NCI-H1105 treated with DMSO at 0.1 percent for 48 hours (cell line): ENCODE results near the gene IGSF9B.

Source experiments
- DNase-seq: peaks from one replicate; lab custom pipeline; 2025; lab: John Stamatoyannopoulos, UW

The IGSF9B gene

GRCh38 chr11:133938166-133938565 is 18.6 kb downstream of the IGSF9B start:
- no peak for DNase-seq

- DNase-seq = no peak
Measured at GRCh38 chr11:133937468-133937867, 19.3 kb downstream of the IGSF9B start.

- no peak for DNase-seq
Measured at GRCh38 chr11:133937015-133937414, 19.8 kb downstream of the IGSF9B start.

DNA sequence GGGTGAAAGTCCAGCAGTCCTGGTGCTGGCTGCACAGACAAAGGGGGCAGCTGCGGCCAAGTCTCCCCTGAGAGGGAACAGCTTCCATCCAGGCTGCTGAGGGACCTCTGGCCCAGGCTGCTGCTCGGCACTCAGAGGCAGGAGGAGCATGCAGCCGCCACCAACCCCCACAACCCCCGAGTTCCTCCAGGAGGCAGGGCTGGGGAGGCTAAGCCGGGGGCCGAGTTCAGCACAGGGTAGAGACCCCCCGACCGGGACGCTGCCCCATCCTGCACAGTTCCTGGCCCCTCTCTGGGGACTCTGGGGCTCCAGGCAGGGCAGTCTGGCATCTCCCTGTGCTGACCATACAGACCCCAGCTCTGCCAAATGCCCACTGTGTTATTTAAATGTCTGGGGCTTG is 20.2 kb downstream of the IGSF9B start:
- DNase-seq = no peak

DNA sequence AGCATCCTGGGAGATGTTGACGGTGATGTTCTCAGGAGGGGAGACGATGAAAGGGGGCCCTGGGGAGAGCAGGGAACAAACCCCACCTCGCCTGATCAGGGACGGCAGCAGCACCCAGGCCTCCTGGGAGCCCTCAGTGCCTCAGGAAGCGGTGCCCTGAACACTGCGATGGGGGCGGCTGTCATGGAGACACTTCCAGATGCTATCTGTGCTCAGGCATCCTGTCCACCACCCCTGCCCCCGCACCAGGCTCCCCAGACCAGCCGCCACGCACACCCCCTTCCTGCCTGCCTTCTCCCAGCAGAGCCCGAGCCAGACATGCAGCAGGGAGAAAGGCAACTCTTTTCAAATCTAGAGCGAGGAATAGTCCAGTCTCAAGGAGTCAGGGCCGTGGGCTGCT is 20.6 kb downstream of the IGSF9B start:
- DNase-seq = no peak

- DNase-seq = no peak
Measured at GRCh38 chr11:133935551-133935910, 21.2 kb downstream of the IGSF9B start.

DNA sequence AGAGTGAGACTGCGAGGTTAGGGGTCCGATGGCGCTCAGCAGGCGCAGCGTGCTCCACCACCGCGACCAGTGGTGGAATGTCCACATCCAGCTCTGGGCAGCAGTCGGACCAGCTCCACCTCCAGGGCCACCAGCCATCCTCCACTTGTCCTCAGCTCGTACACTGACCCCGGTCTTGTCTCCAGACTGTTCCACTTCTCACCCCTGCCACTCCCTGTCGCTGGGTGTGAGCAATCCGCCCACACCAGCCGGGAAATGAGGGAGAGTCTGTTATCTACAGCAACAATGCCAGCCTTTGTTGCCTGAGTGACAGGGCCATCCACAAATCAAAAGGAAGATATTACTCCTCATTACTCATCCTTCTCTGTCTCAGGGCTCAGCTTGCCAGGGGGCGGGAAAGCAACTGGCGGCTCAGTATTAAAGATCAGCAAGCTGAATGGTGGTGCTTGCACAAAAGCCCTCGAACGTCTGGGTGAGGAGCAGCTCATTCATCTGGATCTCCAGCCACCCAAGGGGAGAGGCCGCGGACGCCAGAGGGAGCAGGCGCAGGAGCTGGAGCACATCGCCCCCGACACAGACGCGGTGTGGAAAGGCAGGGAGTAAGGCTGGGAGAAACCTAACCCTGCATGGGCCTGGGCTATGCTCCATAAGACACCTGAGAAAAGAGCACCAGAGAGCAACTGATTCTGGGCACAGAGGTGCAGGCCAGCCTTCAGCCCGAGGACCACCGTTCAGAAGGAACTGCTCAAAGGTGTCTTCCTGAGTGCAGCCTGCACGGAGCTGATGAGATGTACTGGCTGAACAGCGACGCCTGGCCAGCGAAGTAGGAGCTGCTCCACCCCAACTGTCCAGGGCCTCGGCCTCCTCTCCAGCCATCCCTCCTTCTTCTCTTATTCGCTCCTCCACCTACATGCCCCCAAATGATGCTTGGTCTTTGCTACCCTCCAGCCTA is 21.9 kb downstream of the IGSF9B start:
- DNase-seq = no peak

DNA sequence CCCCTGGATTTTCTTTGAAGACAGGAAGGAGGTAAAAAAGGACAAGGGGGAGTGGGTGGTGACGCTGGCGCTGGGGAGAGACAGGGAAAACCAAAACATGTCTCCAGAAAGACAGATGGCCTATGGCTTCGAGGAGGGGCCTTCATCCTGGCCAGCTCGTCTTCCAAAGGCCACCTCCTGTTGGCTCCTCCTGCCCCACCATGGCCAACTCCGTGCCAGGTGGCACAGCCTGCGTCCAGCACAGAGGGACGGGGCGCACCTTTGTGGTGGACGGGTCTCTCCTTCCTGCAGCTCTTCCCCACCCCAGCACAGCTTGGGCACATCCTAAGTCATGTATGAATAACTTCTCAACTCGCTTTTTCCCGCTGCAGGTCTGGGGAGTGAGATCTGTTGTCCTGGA is 22.7 kb downstream of the IGSF9B start:
- no peak for DNase-seq

DNA sequence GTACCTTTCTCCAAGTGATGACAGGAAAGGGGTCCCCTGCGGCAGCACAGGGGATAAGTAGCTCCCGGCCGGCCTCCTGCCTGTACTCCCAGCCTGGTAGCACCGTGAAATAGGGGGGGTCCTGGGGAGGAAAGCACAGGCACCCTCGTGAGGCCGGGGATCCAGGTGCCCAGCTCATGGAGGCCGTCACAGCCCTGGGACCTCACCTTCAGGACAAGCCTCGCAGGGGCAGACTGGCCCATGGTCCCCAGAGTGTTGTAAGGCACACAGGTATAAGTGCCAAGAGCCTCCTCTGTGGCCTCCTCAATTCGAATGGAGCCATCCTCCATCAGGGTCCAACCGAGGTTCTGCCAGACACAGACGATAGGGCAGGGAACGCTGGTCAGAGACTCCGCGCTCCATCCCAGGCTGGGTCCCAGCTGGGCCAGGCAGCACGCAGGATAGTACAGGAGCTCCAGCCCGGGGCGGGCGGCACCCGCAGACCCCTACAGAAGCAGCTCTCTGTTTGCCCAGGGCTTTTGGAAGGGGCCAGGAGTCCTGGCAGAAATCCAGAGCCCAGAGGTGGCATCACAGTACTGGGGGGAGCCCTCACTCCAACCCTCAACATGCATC is 25.2 kb downstream of the IGSF9B start:
- no peak for DNase-seq

GRCh38 chr11:133930767-133931448 is 25.9 kb downstream of the IGSF9B start:
- DNase-seq = no peak

DNA sequence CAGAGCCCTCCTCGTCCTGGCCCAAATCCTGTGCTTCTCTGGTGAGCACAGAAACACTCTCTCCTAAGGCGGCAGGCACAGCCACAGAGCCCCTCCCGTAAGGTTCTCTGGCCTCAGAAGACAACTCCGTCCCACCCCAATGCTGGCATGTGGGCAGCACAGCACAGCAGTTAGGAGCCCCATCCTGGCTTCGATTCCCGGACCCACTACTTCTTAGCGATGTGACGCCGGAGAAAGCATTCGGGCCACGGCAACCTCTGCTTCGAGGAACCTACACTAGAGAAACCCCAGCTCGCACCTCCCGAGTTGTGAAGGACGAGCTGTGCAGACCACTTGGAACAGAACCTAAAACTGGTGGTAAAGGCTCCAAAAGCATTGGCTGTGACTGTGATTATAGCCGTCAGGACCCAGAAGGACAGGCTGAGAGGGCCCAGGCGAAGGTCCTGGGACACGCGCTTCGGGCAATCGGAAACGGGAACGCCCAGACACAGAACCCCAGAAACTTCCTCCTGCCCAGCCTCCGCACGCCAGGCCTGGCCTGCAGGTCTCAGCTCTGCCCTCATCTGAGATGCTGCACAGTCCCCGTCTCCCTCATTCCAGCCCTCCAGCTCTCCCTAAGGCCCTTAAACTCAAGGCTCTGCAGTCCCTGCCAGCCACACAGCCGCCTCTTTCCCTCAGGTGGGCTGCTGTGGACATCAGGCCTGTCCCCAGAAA is 26.6 kb downstream of the IGSF9B start:
- no peak for DNase-seq

GRCh38 chr11:133929401-133930052 is 27.2 kb downstream of the IGSF9B start:
- no peak for DNase-seq

DNA sequence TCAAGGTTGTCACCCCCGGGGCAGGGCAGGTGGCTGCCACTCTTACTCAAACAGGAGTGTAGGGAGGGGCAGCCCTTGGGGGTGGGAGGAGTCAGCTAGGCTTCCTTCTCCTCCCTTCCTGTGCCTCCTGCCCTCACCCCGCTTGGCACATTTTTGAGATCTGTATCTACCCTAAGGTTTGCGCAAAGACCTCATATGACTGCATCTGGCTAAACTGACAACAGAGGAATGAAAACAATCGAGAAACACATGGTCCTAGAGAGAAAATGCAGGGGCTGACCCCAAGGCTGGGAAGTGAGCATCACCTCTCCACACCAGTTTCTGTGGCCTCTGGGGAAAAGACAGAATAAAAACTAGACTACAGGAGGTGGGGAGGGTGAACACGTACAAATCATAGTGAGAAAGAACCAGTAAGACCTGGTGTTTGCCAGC is 28.1 kb downstream of the IGSF9B start:
- peak; percentile 90 for DNase-seq

DNA sequence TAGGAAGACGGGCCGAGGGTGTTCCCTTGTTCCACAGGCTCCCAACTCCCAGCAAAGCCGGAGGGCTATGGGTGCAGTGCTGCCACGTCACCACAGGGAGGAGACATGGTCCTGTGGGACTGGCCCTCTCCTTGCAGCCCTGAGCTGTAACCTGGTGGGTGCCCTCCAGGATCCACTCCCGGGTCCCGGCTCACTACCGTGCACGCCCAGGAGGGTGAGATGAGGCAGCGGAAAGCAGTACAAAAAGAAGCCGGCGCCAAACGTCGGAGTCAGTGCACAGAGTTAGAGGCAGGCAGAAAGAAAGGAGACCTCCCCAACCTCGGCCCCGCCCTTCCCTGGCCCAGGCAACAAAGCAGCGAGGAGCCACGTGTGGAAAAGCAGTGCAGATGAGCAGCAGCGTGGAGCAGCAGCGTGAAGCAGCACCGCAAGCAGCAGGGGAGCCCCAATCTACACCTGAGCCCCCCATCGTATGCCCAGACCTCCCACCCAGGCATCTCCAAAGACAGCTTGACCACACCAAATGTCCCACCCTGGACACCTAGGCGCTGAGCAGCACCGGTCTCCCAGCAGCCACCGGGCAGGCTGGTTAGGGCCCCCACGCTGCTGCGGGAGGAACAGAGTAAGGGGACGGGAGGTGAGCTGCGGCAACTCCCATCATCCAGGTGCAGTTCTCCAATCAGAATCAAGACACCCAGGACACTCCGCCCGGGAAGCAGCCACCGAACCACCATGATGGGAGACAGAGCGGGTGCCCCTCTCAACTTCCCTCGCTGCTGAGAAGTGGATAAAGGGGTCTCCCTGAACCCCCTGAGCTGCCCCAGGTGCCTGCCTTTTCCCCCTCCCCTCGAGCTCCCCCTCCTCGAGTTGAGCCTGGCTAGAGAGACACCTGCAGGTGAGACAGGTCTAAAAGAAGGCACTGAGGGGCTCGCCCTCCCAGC is 28.8 kb downstream of the IGSF9B start:
- DNase-seq = peak; percentile 95

GRCh38 chr11:133926466-133927246 is 30.1 kb downstream of the IGSF9B start:
- no peak for DNase-seq

DNA sequence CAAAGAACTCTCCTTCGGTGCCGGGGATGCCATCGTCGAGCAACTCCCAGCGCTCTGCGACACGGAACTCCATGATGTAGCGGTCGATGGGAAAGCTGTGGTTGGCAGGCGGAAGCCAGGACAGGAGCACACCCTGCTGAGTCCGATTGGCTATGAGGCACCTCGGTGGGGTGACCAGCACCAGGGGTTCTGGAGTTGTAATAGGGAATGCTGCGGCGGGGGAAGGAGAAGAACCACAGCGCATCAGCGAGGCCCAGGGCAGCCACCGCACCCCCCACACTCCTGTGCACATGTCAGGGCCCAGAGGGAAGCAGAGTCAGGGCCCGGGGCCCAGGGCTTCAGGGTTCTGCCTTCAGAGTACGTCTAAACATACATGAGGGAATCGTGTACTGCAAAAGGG is 31.0 kb downstream of the IGSF9B start:
- no peak for DNase-seq

DNA sequence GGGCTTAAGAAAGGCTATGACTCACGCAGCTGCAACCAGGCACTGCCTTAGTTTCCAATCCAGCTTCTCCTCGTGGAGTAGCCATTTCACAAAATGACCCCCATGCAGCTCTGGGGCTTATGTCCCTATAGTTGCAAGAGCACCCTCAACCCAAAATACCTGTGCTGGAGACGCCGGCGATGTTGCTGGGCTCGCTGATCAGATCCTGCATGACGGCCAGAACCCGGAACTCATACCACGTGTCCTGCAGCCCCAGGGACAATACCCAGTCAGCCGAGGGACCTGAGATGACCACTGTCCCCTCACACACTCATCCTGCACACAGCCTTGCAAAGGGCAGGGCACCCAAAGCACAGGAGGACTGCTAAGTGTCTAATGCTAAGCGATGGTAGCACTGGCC is 32.1 kb downstream of the IGSF9B start:
- DNase-seq = no peak

GRCh38 chr11:133922078-133922870 is 34.5 kb downstream of the IGSF9B start:
- DNase-seq = no peak

- DNase-seq = no peak
Measured at GRCh38 chr11:133921513-133921912, 35.3 kb downstream of the IGSF9B start.
